A673 (cell line): ENCODE measurements around the gene HNMT. TPM values are rescaled to one million over a fixed set of nuclear protein-coding genes. Genes with fewer than 3 reads are reported as not detected.
"Not testable (repeated sequence)": the region's sequence is repeated elsewhere in the genome, so short reads cannot be mapped to it uniquely, and the experiment has no call there.

Experiments
- BruUV-seq: library from RNA; stranded (reverse); fragments of 400-500 nt; replicated peaks from 2 replicates; lab custom pipeline; 2021; lab: Mats Ljungman, UMichigan
- CTCF ChIA-PET: fragments of 300-600 bp; sonication (Branson Sonifier 250); formaldehyde crosslinking; loops from one replicate; lab custom pipeline; 2022; ENCODE audit warnings: antibody characterized with exemption; lab: Charles Lee
- POLR2A ChIA-PET: fragments of 300-600 bp; sonication (Branson Sonifier 250); formaldehyde crosslinking; loops from one replicate; lab custom pipeline; 2022; ENCODE audit warnings: antibody characterized with exemption; ENCODE audit not compliant: low non-redundant PET; lab: Charles Lee
- DNase-seq: peaks from one replicate; pipeline ENCODE4 v3.0.0-alpha.2; 2015; ENCODE audit warnings: low spot score
- H3K27ac ChIP-seq: fragments of 200-600 bp; sonication (generic); 2 replicates; pipeline ENCODE4 v1.5.1; 2016; ENCODE audit warnings: mixed run types, low read depth, mild to moderate bottlenecking, mixed read lengths, antibody characterized with exemption, low read length; ENCODE audit not compliant: poor library complexity, severe bottlenecking
- H3K27me3 ChIP-seq: fragments of 200-600 bp; sonication (generic); replicated peaks from 2 replicates; pipeline ENCODE4 v1.6.1; 2017; ENCODE audit warnings: mixed run types, low read depth, mild to moderate bottlenecking, mixed read lengths, antibody characterized with exemption, low read length; ENCODE audit not compliant: insufficient read depth, poor library complexity
- H3K36me3 ChIP-seq: fragments of 200-600 bp; sonication (generic); 2 replicates; pipeline ENCODE4 v1.6.1; 2016; ENCODE audit warnings: mixed run types, mild to moderate bottlenecking, mixed read lengths, antibody characterized with exemption, low read length; ENCODE audit not compliant: insufficient read depth, poor library complexity, severe bottlenecking
- H3K4me1 ChIP-seq: fragments of 200-600 bp; sonication (generic); 2 replicates; pipeline ENCODE4 v1.6.1; 2017; ENCODE audit warnings: mixed run types, mild to moderate bottlenecking, mixed read lengths, antibody characterized with exemption, low read length; ENCODE audit not compliant: insufficient read depth, poor library complexity, severe bottlenecking
- H3K4me3 ChIP-seq: fragments of 200-600 bp; sonication (generic); 2 replicates; pipeline ENCODE4 v1.5.1; 2016; ENCODE audit warnings: low read depth, mixed run types, mild to moderate bottlenecking, mixed read lengths, low read length; ENCODE audit not compliant: poor library complexity, severe bottlenecking
- H3K9me3 ChIP-seq: fragments of 200-600 bp; sonication (generic); 2 replicates; pipeline ENCODE4 v1.6.1; 2016; ENCODE audit warnings: mixed run types, low read depth, mild to moderate bottlenecking, mixed read lengths, antibody characterized with exemption, low read length; ENCODE audit not compliant: poor library complexity, severe bottlenecking
- CTCF ChIP-seq: fragments of 300-800, 200-600 bp; sonication (generic); conservative IDR thresholded peaks from 2 replicates; pipeline ENCODE4 v1.5.1; 2017; ENCODE audit warnings: low read depth, mild to moderate bottlenecking, antibody characterized with exemption, low read length, moderate library complexity, mixed read lengths
- EZH2 ChIP-seq: fragments of 200-600 bp; sonication (generic); IDR thresholded peaks from 2 replicates; pipeline ENCODE4 v1.6.1; 2017; ENCODE audit warnings: borderline replicate concordance, low read depth, mild to moderate bottlenecking, mixed read lengths, antibody characterized with exemption, low read length; ENCODE audit not compliant: poor library complexity, severe bottlenecking
- intact Hi-C: fragments of 100-400 bp; cut with micrococcal nuclease; formaldehyde crosslinking; loops from one replicate; pipeline ENCODE4 v1.10.0; 2022; ENCODE audit not compliant: unreplicated experiment
- total RNA-seq: library from RNA; stranded (reverse); gene quantifications from 2 replicates; pipeline ENCODE4 v1.2.3, GENCODE V29; 2021

Gene HNMT
- total RNA-seq, 1 experiment from 2014 or later, result 0.82 TPM

- intact Hi-C loops, H3K4me1 ChIP-seq, H3K4me3 ChIP-seq, BruUV-seq, H3K36me3 ChIP-seq, POLR2A ChIA-PET, DNase-seq, CTCF ChIA-PET, H3K27ac ChIP-seq, H3K9me3 ChIP-seq, H3K27me3 ChIP-seq: not testable (repeated sequence)
Observed at GRCh38 chr2:137996158-137996557, 31.9 kb downstream of the HNMT start.

- Histone ChIP-seq H3K9me3 (no peaks in the 10 kb centered on the region), H3K4me3 (no peak overlapping the region), H3K36me3 (no peaks in the 10 kb centered on the region), H3K27ac (no peak overlapping the region), H3K4me1 (no peaks in the 10 kb centered on the region), H3K27me3 (no peaks in the 10 kb centered on the region)
- no peak for DNase-seq
- no TSS peak for BruUV-seq
- intact Hi-C loops, result no loop called here
- TF ChIP-seq CTCF (no peak), EZH2 (no peak)
- POLR2A ChIA-PET, result no interaction called here
- CTCF ChIA-PET, result no interaction called here
Observed at GRCh38 chr2:137997733-137998132, 33.5 kb downstream of the HNMT start.

- BruUV-seq, result no TSS peak
- intact Hi-C loops, result no loop called here
- Histone ChIP-seq H3K9me3 (no peaks in the 10 kb centered on the region), H3K36me3 (no peaks in the 10 kb centered on the region), H3K27me3 (no peaks in the 10 kb centered on the region), H3K4me3 (no peak overlapping the region), H3K27ac (no peak overlapping the region), H3K4me1 (no peaks in the 10 kb centered on the region)
- POLR2A ChIA-PET, result no interaction called here
- TF ChIP-seq CTCF (no peak), EZH2 (no peak)
- DNase-seq, result no peak
- CTCF ChIA-PET, result interaction anchor here (0.6 kb wide), 1 partner anchor 967 kb away, joined by 6 read pairs; no protein-coding TSS in a partner anchor
Observed at GRCh38 chr2:137998503-137998902, 34.2 kb downstream of the HNMT start.

- no peaks in the 10 kb centered on the region for H3K9me3 ChIP-seq
- H3K36me3 ChIP-seq, result no peaks in the 10 kb centered on the region
- DNase-seq, result no peak
- ChIA-PET CTCF (no interaction called here), POLR2A (no interaction called here)
- H3K4me1 ChIP-seq, result no peaks in the 10 kb centered on the region
- BruUV-seq, result no TSS peak
- no peaks in the 10 kb centered on the region for H3K27me3 ChIP-seq
- no peak overlapping the region for H3K27ac ChIP-seq
- no peak overlapping the region for H3K4me3 ChIP-seq
- intact Hi-C loops, result no loop called here
- TF ChIP-seq CTCF (no peak), EZH2 (no peak)
Observed at GRCh38 chr2:137999273-137999672, 35.0 kb downstream of the HNMT start.
